GM12873 (cell line): Measurements from ENCODE around the gene QSOX1.

Experiments
- TF ChIP-seq, protein P1 (sequence below): IDR thresholded peaks from 2 replicates; pipeline ENCODE4 v1.5.1; 2012; ENCODE audit warnings: low read depth, mild to moderate bottlenecking, moderate library complexity, low read length, control low read depth; ENCODE audit not compliant: insufficient read depth; ENCODE audit errors: missing control alignments

The QSOX1 gene

DNA sequence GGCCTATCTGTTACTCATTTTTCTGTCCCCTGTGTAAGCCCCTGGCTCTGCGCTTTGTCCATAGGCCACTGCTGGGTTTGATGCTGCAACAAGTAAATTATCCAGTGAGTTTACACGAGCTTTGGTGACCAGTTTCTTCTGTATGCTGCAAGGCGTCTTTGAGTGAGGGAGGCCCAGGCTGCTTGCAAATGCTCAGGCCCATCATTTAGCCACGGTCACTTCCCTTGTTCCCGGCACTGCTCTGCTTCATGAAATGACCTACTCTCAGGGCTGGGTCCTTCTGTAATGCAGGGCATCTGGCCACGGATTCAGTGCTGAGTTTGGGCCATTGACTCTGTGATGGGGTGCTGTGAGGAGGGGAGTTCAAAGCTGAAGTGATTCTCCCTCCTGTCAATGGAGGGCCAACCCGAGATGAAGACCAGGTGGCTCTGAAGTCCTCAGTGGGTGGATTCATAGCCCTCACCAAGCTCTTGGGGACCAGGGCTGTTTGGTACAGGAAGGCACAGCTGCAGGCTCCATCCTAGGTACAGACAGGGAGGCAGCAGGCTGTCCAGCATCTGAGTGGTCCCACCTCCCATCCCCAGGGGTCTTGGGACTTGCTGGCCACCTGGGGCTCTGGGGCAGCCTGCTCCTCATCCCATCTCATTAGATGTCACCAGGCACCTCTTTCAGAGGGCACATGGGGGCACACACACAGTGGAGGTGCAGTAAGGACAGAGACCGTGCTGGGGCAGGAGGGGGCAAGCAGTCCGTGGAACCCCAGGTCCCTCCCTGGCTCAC lies 97.0 kb downstream of the QSOX1 start:
- TF ChIP-seq, protein P1, sequence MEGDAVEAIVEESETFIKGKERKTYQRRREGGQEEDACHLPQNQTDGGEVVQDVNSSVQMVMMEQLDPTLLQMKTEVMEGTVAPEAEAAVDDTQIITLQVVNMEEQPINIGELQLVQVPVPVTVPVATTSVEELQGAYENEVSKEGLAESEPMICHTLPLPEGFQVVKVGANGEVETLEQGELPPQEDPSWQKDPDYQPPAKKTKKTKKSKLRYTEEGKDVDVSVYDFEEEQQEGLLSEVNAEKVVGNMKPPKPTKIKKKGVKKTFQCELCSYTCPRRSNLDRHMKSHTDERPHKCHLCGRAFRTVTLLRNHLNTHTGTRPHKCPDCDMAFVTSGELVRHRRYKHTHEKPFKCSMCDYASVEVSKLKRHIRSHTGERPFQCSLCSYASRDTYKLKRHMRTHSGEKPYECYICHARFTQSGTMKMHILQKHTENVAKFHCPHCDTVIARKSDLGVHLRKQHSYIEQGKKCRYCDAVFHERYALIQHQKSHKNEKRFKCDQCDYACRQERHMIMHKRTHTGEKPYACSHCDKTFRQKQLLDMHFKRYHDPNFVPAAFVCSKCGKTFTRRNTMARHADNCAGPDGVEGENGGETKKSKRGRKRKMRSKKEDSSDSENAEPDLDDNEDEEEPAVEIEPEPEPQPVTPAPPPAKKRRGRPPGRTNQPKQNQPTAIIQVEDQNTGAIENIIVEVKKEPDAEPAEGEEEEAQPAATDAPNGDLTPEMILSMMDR = no peak

DNA sequence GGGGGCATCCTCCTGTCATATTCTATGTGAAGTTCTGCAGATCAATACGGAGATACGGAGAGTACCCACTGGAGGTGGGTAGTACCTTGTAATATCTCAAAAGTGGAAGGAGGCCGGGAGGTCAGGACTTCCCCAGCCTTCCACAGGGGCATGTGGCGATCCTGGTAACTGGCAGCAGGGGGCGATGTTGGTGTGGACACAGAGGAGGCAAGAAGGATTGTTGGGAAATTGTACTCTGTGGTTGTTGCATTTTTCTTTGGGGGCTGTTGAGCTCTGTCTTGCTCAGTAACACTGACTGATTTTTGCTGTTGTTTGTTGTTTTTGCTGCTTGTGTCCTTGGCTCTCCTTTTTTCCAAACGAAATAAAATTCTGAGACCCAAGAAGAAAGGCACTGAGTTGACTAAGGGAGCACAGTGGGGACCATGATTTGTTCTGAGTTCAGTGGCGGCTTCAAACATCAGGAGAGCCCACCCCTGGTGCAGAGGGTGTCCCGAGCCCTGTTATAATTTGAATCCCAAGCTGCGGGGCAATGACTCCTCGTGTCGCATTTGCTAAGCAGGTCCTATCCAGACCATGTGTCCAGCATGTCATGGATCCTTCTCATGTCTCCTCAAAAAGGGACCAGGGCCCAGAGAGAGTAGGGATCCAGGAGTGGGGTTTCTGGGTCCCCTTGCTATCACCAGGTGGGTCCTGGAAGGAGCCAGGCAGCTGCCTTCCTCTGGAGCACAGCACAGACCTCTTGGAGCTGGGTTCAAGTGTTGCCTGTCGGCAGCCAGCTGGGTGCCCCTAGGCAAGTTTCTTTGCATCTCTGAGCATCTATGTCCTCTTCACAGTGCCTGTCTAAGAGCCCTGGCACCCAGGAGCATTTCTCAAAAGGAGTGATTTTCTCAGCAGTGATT lies 98.2 kb downstream of the QSOX1 start:
- TF ChIP-seq, protein P1 = peak; percentile 93
